ENCODE results near the gene CDR2. TPM values are rescaled to one million over a fixed set of nuclear protein-coding genes. Genes with fewer than 3 reads are reported as not detected.
A peak's percentile ranks its signal among the peaks of the same experiment; 100 is the strongest.

CDR2 gene
- polyA plus RNA-seq, 3 donors = 2.5 to 5.9 (median 4.8) TPM

GRCh38 chr16:22335668-22336246 lies 38.7 kb downstream of the CDR2 start:
- Histone ChIP-seq H3K4me3 (replicated peaks in 1 of 3; ENCODE audit: low read depth in 2 of 3, low read length in 3 of 3) (no peak overlapping the region), H3K36me3 (replicated peaks in 1 of 2; ENCODE audit: control insufficient read depth in 1 of 2, insufficient read depth in 2 of 2, low read length in 2 of 2) (peaks cover 52 to 59% of the 10 kb centered on the region in 2 donors), H2AFZ (ENCODE audit: insufficient read depth, low read depth, low read length, poor library complexity, severe bottlenecking) (no peak overlapping the region), H3K9ac (ENCODE audit: insufficient read depth, low read length, poor library complexity, severe bottlenecking) (no peak overlapping the region), H3K9me3 (replicated peaks in 1 of 2; ENCODE audit: control insufficient read depth in 1 of 2, insufficient read depth in 1 of 2, low read length in 2 of 2) (peaks cover 22% of the 10 kb centered on the region in 2 donors), H3K4me2 (replicated peaks; ENCODE audit: extremely low read depth, low read length, poor library complexity, severe bottlenecking) (no peak overlapping the region), H3K27me3 (ENCODE audit: control insufficient read depth in 2 of 2, insufficient read depth in 2 of 2, low read length in 2 of 2) (no peaks in the 10 kb centered on the region), H3K27ac (ENCODE audit: low read depth in 1 of 2, low read length in 2 of 2) (no peak overlapping the region), H4K20me1 (ENCODE audit: insufficient read depth, low read length) (no peaks in the 10 kb centered on the region), H3K4me1 (ENCODE audit: control insufficient read depth in 1 of 2, insufficient read depth in 2 of 2, low read length in 2 of 2) (no peaks in the 10 kb centered on the region), H3K79me2 (ENCODE audit: insufficient read depth, low read length) (no peaks in the 10 kb centered on the region)
- no peaks in the 10 kb centered on the region for H3K4me1 Mint-ChIP-seq
- H3K27ac Mint-ChIP-seq = no peak overlapping the region
- H3K9me3 Mint-ChIP-seq = peaks cover 26 to 43% (median 35%) of the 10 kb centered on the region in 7 donors
- DNase-seq = no peak
- no peak overlapping the region for H3K4me3 Mint-ChIP-seq
- H3K36me3 Mint-ChIP-seq = peaks cover 59 to 72% of the 10 kb centered on the region in 2 donors
- peaks cover 0 to 1% (median 0%) of the 10 kb centered on the region in 3 donors for H3K27me3 Mint-ChIP-seq (ENCODE audit: low read depth in 3 of 3)
- WGBS (ENCODE audit: insufficient coverage) = 100% methylated on average over 2 of the region's 3 CpGs
- no peak for TF ChIP-seq CTCF (IDR thresholded peaks at IDR 0.05)
- intact Hi-C loops (cut with micrococcal nuclease) = no loop called here

GRCh38 chr16:22333457-22333994 lies 40.9 kb downstream of the CDR2 start:
- Histone ChIP-seq H3K4me3 (replicated peaks in 1 of 3; ENCODE audit: low read depth in 2 of 3, low read length in 3 of 3) (no peak overlapping the region), H3K36me3 (replicated peaks in 1 of 2; ENCODE audit: control insufficient read depth in 1 of 2, insufficient read depth in 2 of 2, low read length in 2 of 2) (peaks cover 56 to 73% of the 10 kb centered on the region in 2 donors), H3K9ac (ENCODE audit: insufficient read depth, low read length, poor library complexity, severe bottlenecking) (no peak overlapping the region), H3K4me2 (replicated peaks; ENCODE audit: extremely low read depth, low read length, poor library complexity, severe bottlenecking) (no peak overlapping the region), H3K79me2 (ENCODE audit: insufficient read depth, low read length) (no peaks in the 10 kb centered on the region), H3K4me1 (ENCODE audit: control insufficient read depth in 1 of 2, insufficient read depth in 2 of 2, low read length in 2 of 2) (peaks cover 8 to 9% of the 10 kb centered on the region in 2 donors), H3K27ac (ENCODE audit: low read depth in 1 of 2, low read length in 2 of 2) (no peak overlapping the region), H3K27me3 (ENCODE audit: control insufficient read depth in 2 of 2, insufficient read depth in 2 of 2, low read length in 2 of 2) (no peaks in the 10 kb centered on the region), H3K9me3 (replicated peaks in 1 of 2; ENCODE audit: control insufficient read depth in 1 of 2, insufficient read depth in 1 of 2, low read length in 2 of 2) (peaks cover 10 to 22% of the 10 kb centered on the region in 2 donors), H4K20me1 (ENCODE audit: insufficient read depth, low read length) (no peaks in the 10 kb centered on the region), H2AFZ (ENCODE audit: insufficient read depth, low read depth, low read length, poor library complexity, severe bottlenecking) (no peak overlapping the region)
- Mint-ChIP-seq H3K27ac (peak overlapping the region in 1 of 7 donors; percentile 48), H3K4me1 (peaks cover 13% of the 10 kb centered on the region), H3K4me3 (no peak overlapping the region), H3K9me3 (peaks cover 13 to 26% (median 23%) of the 10 kb centered on the region in 7 donors), H3K27me3 (ENCODE audit: low read depth in 3 of 3) (no peaks in the 10 kb centered on the region), H3K36me3 (peaks cover 54 to 74% of the 10 kb centered on the region in 2 donors)
- no peak for DNase-seq
- intact Hi-C loops (cut with micrococcal nuclease) = no loop called here
- 40% methylated on average over 1 of the region's 6 CpGs for whole genome bisulfite sequencing (ENCODE audit: insufficient coverage)
- TF ChIP-seq CTCF (IDR thresholded peaks at IDR 0.05) = no peak
